Keratinocyte (primary cell): Measurements from ENCODE around the gene SNX3.

Experiments
- EZH2 ChIP-seq: IDR thresholded peaks from one replicate; pipeline ENCODE4 v1.6.1; 2012; ENCODE audit warnings: inconsistent platforms, mild to moderate bottlenecking, low read length, moderate library complexity
- TF ChIP-seq, protein P1 (sequence below), 3 experiments: IDR thresholded peaks in 1 of 3; conservative IDR thresholded peaks in 1 of 3; optimal IDR thresholded peaks in 1 of 3; 2 replicates in 2 of 3; 3 replicates in 1 of 3; pipeline versions ENCODE3 to v1.5.1; 2011; ENCODE audit warnings: low read length in 3 of 3, mild to moderate bottlenecking in 3 of 3, moderate library complexity in 2 of 3, control low read depth in 1 of 3, inconsistent platforms in 1 of 3; ENCODE audit not compliant: insufficient read depth in 2 of 3; ENCODE audit errors: extremely low read depth in 1 of 3

DNA sequence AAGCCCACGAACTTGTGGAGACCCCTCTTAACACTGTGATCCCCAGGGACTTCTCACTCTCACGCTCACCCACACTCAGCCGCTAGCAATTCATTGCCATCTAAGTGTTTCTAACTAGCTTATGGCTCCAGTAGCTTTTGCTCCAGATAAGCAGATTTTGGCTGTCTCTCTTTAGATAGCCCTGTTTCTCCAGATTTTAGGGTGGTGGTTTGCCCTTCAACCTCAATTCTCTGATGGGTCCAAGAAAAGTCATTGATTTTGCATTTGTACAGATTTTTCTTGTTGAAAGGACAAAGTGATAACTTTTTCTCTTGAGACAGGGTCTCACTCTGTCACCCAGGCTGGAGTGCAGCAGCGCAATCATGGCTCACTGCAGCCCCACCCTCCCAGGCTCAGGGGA lies 53.8 kb downstream of the SNX3 start:
- TF ChIP-seq, protein P1, sequence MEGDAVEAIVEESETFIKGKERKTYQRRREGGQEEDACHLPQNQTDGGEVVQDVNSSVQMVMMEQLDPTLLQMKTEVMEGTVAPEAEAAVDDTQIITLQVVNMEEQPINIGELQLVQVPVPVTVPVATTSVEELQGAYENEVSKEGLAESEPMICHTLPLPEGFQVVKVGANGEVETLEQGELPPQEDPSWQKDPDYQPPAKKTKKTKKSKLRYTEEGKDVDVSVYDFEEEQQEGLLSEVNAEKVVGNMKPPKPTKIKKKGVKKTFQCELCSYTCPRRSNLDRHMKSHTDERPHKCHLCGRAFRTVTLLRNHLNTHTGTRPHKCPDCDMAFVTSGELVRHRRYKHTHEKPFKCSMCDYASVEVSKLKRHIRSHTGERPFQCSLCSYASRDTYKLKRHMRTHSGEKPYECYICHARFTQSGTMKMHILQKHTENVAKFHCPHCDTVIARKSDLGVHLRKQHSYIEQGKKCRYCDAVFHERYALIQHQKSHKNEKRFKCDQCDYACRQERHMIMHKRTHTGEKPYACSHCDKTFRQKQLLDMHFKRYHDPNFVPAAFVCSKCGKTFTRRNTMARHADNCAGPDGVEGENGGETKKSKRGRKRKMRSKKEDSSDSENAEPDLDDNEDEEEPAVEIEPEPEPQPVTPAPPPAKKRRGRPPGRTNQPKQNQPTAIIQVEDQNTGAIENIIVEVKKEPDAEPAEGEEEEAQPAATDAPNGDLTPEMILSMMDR (optimal IDR thresholded peaks at IDR 0.05 in 1 of 3, IDR thresholded peaks at IDR 0.05 in 1 of 3, conservative IDR thresholded peaks at IDR 0.05 in 1 of 3; ENCODE audit: extremely low read depth in 1 of 3, insufficient read depth in 2 of 3, low read length in 3 of 3) = no peak
- TF ChIP-seq EZH2 = no peak
